NCI-H345 (cell line): ENCODE measurements around the gene CXCR2.

Source experiments
- DNase-seq: peaks from one replicate; lab custom pipeline; 2025; lab: John Stamatoyannopoulos, UW

Gene CXCR2

DNA sequence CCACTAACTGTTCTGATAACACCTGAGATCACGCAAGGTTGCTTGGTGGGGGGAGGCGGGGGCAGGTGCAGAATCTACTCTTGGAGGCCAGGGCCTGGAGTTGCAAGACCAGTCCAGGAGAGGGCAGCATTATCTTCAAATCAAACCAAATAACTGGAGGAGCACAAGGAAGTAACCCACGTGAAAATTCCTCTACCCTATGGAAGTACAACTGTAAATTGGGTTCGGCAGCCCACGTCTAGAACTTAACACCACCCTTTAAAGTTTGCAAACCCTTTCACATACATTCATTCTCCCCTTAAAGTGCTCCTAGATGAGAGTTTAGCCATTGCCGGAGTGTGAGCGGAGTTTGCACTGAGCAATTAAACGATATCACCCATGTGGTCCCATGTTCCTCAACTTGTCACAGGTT lies 60.5 kb downstream of the CXCR2 start:
- DNase-seq, result peak; percentile 55
